CD4-positive, alpha-beta T cell (primary cell): ENCODE results near the gene VPS50. TPM values are rescaled to one million over a fixed set of nuclear protein-coding genes. Genes with fewer than 3 reads are reported as not detected.

ENCODE experiments used
- ATAC-seq: fragments of 200-7000 bp; cut with Tn5 transposase; one replicate; pipeline ENCODE4 v1.10.0; 2022; ENCODE audit warnings: mild to moderate bottlenecking; ENCODE audit not compliant: poor library complexity
- CTCF ChIA-PET: fragments of 350-600 bp; sonication (Branson Sonifier 250); formaldehyde crosslinking; loops from one replicate; lab custom pipeline; 2021; ENCODE audit warnings: antibody characterized with exemption, inconsistent platforms; lab: Charles Lee
- POLR2A ChIA-PET: fragments of 350-600 bp; sonication (Branson Sonifier 250); formaldehyde crosslinking; loops from one replicate; lab custom pipeline; 2021; ENCODE audit warnings: antibody characterized with exemption, inconsistent platforms; lab: Charles Lee
- DNase-seq, 14 experiments: peaks; one replicate each; pipeline ENCODE4 v3.0.0-alpha.2; 2013 to 2020; ENCODE audit warnings: mixed read lengths in 2 of 14
- H3K27ac ChIP-seq, 2 donors: one replicate each; pipeline versions ENCODE4 v1.5.1 to v1.7.0; 2013; ENCODE audit warnings: low read length in 2 of 2, low read depth in 1 of 2, mild to moderate bottlenecking in 1 of 2
- H3K27me3 ChIP-seq, 2 experiments: 1 replicate in 1 of 2; 2 replicates in 1 of 2; pipeline versions ENCODE4 v1.6.1 to v1.7.0; 2013; ENCODE audit warnings: low read length in 2 of 2, control low read depth in 1 of 2, mild to moderate bottlenecking in 1 of 2, moderate library complexity in 1 of 2; ENCODE audit not compliant: insufficient read depth in 2 of 2, control insufficient read depth in 1 of 2
- H3K36me3 ChIP-seq: one replicate; pipeline ENCODE4 v1.6.1; 2013; ENCODE audit warnings: low read length, control low read depth; ENCODE audit not compliant: insufficient read depth
- H3K4me1 ChIP-seq: one replicate; pipeline ENCODE4 v1.6.1; 2013; ENCODE audit warnings: low read length, control low read depth; ENCODE audit not compliant: insufficient read depth
- H3K4me3 ChIP-seq: one replicate; pipeline ENCODE4 v1.5.1; 2013; ENCODE audit warnings: mild to moderate bottlenecking, low read length, moderate library complexity
- H3K9me3 ChIP-seq, 2 experiments: 1 replicate in 1 of 2; 2 replicates in 1 of 2; pipeline versions ENCODE4 v1.6.1 to v1.7.0; 2013; ENCODE audit warnings: low read length in 2 of 2, mild to moderate bottlenecking in 2 of 2, control low read depth in 1 of 2, moderate library complexity in 1 of 2; ENCODE audit not compliant: control insufficient read depth in 1 of 2, insufficient read depth in 1 of 2
- H3K27ac Mint-ChIP-seq: one replicate; pipeline ENCODE4 v1.8.0; 2020; ENCODE audit warnings: mixed read lengths
- H3K27me3 Mint-ChIP-seq: one replicate; pipeline ENCODE4 v1.8.0; 2021; ENCODE audit warnings: mixed read lengths
- H3K36me3 Mint-ChIP-seq: one replicate; pipeline ENCODE4 v1.8.0; 2021; ENCODE audit warnings: low read depth, mixed read lengths
- H3K4me1 Mint-ChIP-seq: one replicate; pipeline ENCODE4 v1.8.0; 2021; ENCODE audit warnings: low read depth, mixed read lengths
- H3K4me3 Mint-ChIP-seq: one replicate; pipeline ENCODE4 v1.8.0; 2020; ENCODE audit warnings: mild to moderate bottlenecking, mixed read lengths
- H3K9me3 Mint-ChIP-seq: one replicate; pipeline ENCODE4 v1.8.0; 2020; ENCODE audit warnings: mixed read lengths
- CTCF ChIP-seq: fragments of 200-600 bp; IDR thresholded peaks from one replicate; pipeline ENCODE4 v1.8.0; 2022; ENCODE audit warnings: antibody characterized with exemption, mild to moderate bottlenecking
- intact Hi-C, 2 experiments: fragments of 100-400 bp; cut with DNase I in 1 of 2; cut with micrococcal nuclease in 1 of 2; formaldehyde crosslinking; loops; one replicate each; pipeline versions ENCODE4 v1.15.1 to v1.9.0; 2023 to 2025; cut with DNase I, micrococcal nuclease
- total RNA-seq, 174 experiments: library from RNA in 2 of 174; stranded (reverse) in 2 of 174; gene quantifications; one replicate each; pipeline ENCODE4 v1.2.3 and lab custom pipeline; 2021 to 2026

Gene VPS50
- total RNA-seq, 2 experiments from 2014 or later: 13.2 to 17.3 TPM

GRCh38 chr7:93310346-93310745 is 78.2 kb downstream of the VPS50 start:
- no peaks in the 10 kb centered on the region for H3K9me3 Mint-ChIP-seq
- H3K27ac Mint-ChIP-seq: no peak overlapping the region
- ChIA-PET CTCF (no interaction called here), POLR2A (no interaction called here)
- Histone ChIP-seq H3K4me1 (no peaks in the 10 kb centered on the region), H3K27me3 (no peaks in the 10 kb centered on the region), H3K4me3 (no peak overlapping the region), H3K9me3 (no peaks in the 10 kb centered on the region), H3K36me3 (peaks cover 31% of the 10 kb centered on the region), H3K27ac (no peak overlapping the region)
- H3K27me3 Mint-ChIP-seq: no peaks in the 10 kb centered on the region
- peaks cover 89% of the 10 kb centered on the region for H3K36me3 Mint-ChIP-seq
- H3K4me1 Mint-ChIP-seq: no peaks in the 10 kb centered on the region
- intact Hi-C loops: no loop called here
- TF ChIP-seq CTCF: no peak
- H3K4me3 Mint-ChIP-seq: no peak overlapping the region
- no peak for DNase-seq
- ATAC-seq: no peak

- ChIA-PET CTCF (no interaction called here), POLR2A (interaction anchor here (0.5 kb wide), 1 partner anchor 547 kb away, joined by 3 read pairs; no protein-coding TSS in a partner anchor)
- H3K4me1 Mint-ChIP-seq: no peaks in the 10 kb centered on the region
- H3K36me3 Mint-ChIP-seq: peaks cover 83% of the 10 kb centered on the region
- H3K36me3 ChIP-seq: peaks cover 28% of the 10 kb centered on the region
- no peaks in the 10 kb centered on the region for H3K9me3 ChIP-seq
- H3K27ac Mint-ChIP-seq: no peak overlapping the region
- no peaks in the 10 kb centered on the region for H3K27me3 ChIP-seq
- no peaks in the 10 kb centered on the region for H3K4me1 ChIP-seq
- DNase-seq (no peak), ATAC-seq (no peak)
- no peaks in the 10 kb centered on the region for H3K9me3 Mint-ChIP-seq
- H3K4me3 ChIP-seq: no peak overlapping the region
- H3K27me3 Mint-ChIP-seq: no peaks in the 10 kb centered on the region
- H3K4me3 Mint-ChIP-seq: no peak overlapping the region
- intact Hi-C loops: no loop called here
- no peak overlapping the region for H3K27ac ChIP-seq
- no peak for TF ChIP-seq CTCF
These were observed 82.3 kb downstream of the VPS50 start for GRCh38 chr7:93314449-93314848.

DNA sequence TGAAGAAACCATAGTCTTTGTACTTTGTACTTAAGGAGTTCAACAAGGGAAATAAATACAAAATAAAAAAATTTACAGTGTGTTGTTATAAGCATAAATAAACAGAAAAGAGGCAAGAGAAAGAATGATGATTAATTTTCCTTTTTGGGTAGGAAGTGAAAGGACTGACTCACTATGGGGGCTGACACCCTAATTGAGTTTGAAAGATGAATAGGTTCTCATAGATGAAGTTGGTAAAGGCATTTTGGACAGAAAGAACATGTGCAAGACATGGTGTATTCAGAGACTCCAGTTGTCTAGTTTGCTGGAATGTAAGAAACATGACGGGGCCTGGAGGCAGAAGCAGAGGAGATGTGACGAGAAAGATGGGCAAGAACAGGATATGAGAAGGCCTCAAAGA is 83.7 kb downstream of the VPS50 start:
- H3K36me3 ChIP-seq: peaks cover 28% of the 10 kb centered on the region
- CTCF ChIA-PET: no interaction called here

More for the DNA sequence above, 83.7 kb downstream of the VPS50 start:
- intact Hi-C loops: no loop called here
- DNase-seq: no peak
- no peak overlapping the region for H3K4me3 ChIP-seq
- Mint-ChIP-seq H3K36me3 (peaks cover 81% of the 10 kb centered on the region), H3K27me3 (no peaks in the 10 kb centered on the region), H3K27ac (no peak overlapping the region), H3K4me1 (no peaks in the 10 kb centered on the region), H3K9me3 (no peaks in the 10 kb centered on the region), H3K4me3 (no peak overlapping the region)
- POLR2A ChIA-PET: no interaction called here
- no peak for TF ChIP-seq CTCF
- no peak overlapping the region for H3K27ac ChIP-seq
- H3K4me1 ChIP-seq: no peaks in the 10 kb centered on the region
- H3K9me3 ChIP-seq: no peaks in the 10 kb centered on the region
- ATAC-seq: no peak
- H3K27me3 ChIP-seq: no peaks in the 10 kb centered on the region
